ENCODE results near the gene ENOX1. TPM values are rescaled to one million over a fixed set of nuclear protein-coding genes. Genes with fewer than 3 reads are reported as not detected.

The ENOX1 gene
- total and polyA plus RNA-seq, 2 of the 8 experiments (the other 6 are each of a cell fraction or from before 2014, with no cell fraction given), result 0.23 to 0.37 TPM

DNA sequence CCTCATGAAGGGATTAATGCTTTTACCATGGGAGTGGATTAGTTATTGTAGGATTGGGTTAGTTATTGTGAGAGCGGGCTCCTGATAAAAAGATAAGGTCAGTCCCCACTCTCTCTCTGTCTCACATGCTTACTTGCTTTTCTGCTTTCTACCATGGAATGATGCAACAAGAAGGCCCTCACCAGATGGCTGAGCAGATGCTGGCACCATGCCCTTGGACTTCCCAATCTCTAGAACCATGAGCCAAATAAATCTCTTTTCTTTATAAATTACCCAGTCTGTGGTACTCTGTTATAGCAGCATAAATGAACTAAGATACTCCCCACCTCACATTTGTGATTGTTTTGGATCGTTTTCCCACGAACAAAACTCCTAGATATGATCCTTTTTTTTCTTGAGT, 409.6 kb downstream of the ENOX1 start:
- H3K4me1 ChIP-seq (replicated peaks in 1 of 4; ENCODE audit: control insufficient read depth in 3 of 4, insufficient read depth in 4 of 4, low read length in 3 of 4), result no peaks in the 10 kb centered on the region
- H2BK20ac ChIP-seq (ENCODE audit: low read length), result no peak overlapping the region
- H2BK120ac ChIP-seq (replicated peaks; ENCODE audit: low read depth, low read length), result no peak overlapping the region
- no peak overlapping the region for H2AFZ ChIP-seq (ENCODE audit: low read length)
- ChIA-PET CTCF (ENCODE audit: partially characterized antibody) (no interaction called here), POLR2A (ENCODE audit: partially characterized antibody) (no interaction called here)
- no peaks in the 10 kb centered on the region for H3K79me1 ChIP-seq (ENCODE audit: low read depth, low read length)
- H3K14ac ChIP-seq (ENCODE audit: insufficient read length), result no peak overlapping the region
- no peak overlapping the region for H2BK12ac ChIP-seq (ENCODE audit: low read depth, low read length)
- no peaks in the 10 kb centered on the region for H4K20me1 ChIP-seq (replicated peaks in 1 of 2; ENCODE audit: control insufficient read depth in 1 of 2, insufficient read depth in 2 of 2, low read length in 2 of 2)
- no peaks in the 10 kb centered on the region for H3K23me2 ChIP-seq (ENCODE audit: low read depth, low read length)
- H3K4me3 ChIP-seq (ENCODE audit: extremely low read depth in 1 of 4, insufficient read depth in 2 of 4, low read depth in 3 of 4, low read length in 4 of 4), result no peak overlapping the region
- H3K36me3 ChIP-seq (ENCODE audit: control insufficient read depth in 2 of 4, insufficient read depth in 4 of 4, low read length in 3 of 4), result no peaks in the 10 kb centered on the region
- no peak overlapping the region for H4K8ac ChIP-seq (ENCODE audit: extremely low read depth, insufficient read depth, low read length)
- no peak overlapping the region for H3K23ac ChIP-seq (ENCODE audit: insufficient read length)
- no peak overlapping the region for H3K56ac ChIP-seq (replicated peaks; ENCODE audit: insufficient read length, low read depth, low read length)
- H3K9ac ChIP-seq (replicated peaks in 1 of 4; ENCODE audit: extremely low read depth in 1 of 4, low read depth in 3 of 4, low read length in 3 of 4), result no peak overlapping the region
- no peaks in the 10 kb centered on the region for H3K79me2 ChIP-seq (ENCODE audit: control insufficient read depth in 1 of 2, insufficient read depth in 2 of 2, low read length in 2 of 2)
- WGBS, 2 experiments (ENCODE audit: extremely low coverage in 1 of 2, insufficient coverage in 1 of 2, insufficient read length in 1 of 2, insufficient replicate concordance in 2 of 2, low coverage in 1 of 2, low lambda C conversion rate in 2 of 2, missing lambda C conversion rate in 1 of 2), result 83% methylated on average over 3 of the region's 3 CpGs; no CpG with 5 or more reads in 1 of the 2 experiments
- H3K9me3 ChIP-seq (ENCODE audit: insufficient read depth in 2 of 2, low read depth in 1 of 2, low read length in 1 of 2), result no peaks in the 10 kb centered on the region
- FAIRE-seq (no peak), DNase-seq (ENCODE audit: low read depth in 1 of 2, low spot score in 2 of 2) (no peak)
- H2BK5ac ChIP-seq (ENCODE audit: low read depth, low read length), result no peak overlapping the region
- no peak overlapping the region for H4K91ac ChIP-seq (replicated peaks; ENCODE audit: insufficient read length, low read length)
- H4K5ac ChIP-seq (ENCODE audit: insufficient read length, low read depth, low read length), result no peak overlapping the region
- no peak overlapping the region for H3K4me2 ChIP-seq (ENCODE audit: insufficient read depth in 1 of 2, low read depth in 2 of 2, low read length in 2 of 2)
- H2AK5ac ChIP-seq (ENCODE audit: low read depth, low read length), result no peak overlapping the region
- no peaks in the 10 kb centered on the region for H3K27me3 ChIP-seq (replicated peaks in 1 of 4; ENCODE audit: control insufficient read depth in 3 of 4, extremely low read depth in 1 of 4, insufficient read depth in 3 of 4, low read length in 3 of 4)
- H2BK15ac ChIP-seq (ENCODE audit: low read length), result no peak overlapping the region
- H3K27ac ChIP-seq (ENCODE audit: low read depth, low read length), result no peak overlapping the region
- no peak overlapping the region for H3K4ac ChIP-seq (replicated peaks; ENCODE audit: insufficient read length, low read depth, low read length)
- no peak overlapping the region for H3K18ac ChIP-seq (ENCODE audit: extremely low read depth, low read length)
- TF ChIP-seq NANOG (IDR thresholded peaks at IDR 0.05; ENCODE audit: insufficient read depth, low read depth, low read length, poor library complexity, severe bottlenecking) (no peak), GABPA (IDR thresholded peaks at IDR 0.05; ENCODE audit: borderline replicate concordance, insufficient read depth, low read length) (no peak), KDM1A (IDR thresholded peaks at IDR 0.05; ENCODE audit: borderline replicate concordance, low read length) (no peak), ASH2L (IDR thresholded peaks at IDR 0.05; ENCODE audit: low read length) (no peak), SP1 (IDR thresholded peaks at IDR 0.05; ENCODE audit: low read depth, low read length) (no peak), SRF (IDR thresholded peaks at IDR 0.05; ENCODE audit: low read depth, low read length) (no peak)
- TF ChIP-seq, protein P1, sequence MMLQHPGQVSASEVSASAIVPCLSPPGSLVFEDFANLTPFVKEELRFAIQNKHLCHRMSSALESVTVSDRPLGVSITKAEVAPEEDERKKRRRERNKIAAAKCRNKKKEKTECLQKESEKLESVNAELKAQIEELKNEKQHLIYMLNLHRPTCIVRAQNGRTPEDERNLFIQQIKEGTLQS (IDR thresholded peaks at IDR 0.05; ENCODE audit: insufficient read depth, low read depth, low read length), result no peak

All from H1 (cell line).